ENCODE data around the gene IFNA8. TPM values are rescaled to one million over a fixed set of nuclear protein-coding genes. Genes with fewer than 3 reads are reported as not detected.
"Not testable (repeated sequence)": the region's sequence is repeated elsewhere in the genome, so short reads cannot be mapped to it uniquely, and the experiment has no call there.

The IFNA8 gene
- total and polyA plus RNA-seq, 2 experiments from 2014 or later = not detected

DNA sequence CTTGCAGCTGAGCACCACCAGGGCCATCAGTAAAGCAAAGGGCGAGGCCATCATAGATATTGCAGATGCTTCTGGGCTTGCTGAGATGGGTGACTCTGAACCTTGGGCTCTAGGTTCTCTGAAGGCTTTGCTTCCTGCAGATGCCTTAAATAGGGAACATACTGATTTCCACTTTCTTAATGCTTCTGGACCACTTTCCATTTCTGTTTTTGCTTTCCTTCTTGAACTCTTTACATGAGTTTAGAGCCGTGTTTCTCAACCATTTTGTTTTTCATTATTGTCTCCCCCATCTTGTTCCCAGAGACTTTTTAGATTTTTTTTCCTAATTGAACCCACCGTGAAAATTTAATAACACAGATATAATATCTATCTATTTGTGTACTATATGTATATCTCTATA lies 41.0 kb upstream of the IFNA8 start, which contains the start of gene IFNA13:
IFNA13 (minus strand) TSS at position 101 of the 400 bp plus-strand sequence; CDS start at position 54, 47 bp downstream.
- H3F3A ChIP-seq (replicated peaks; ENCODE audit: low read depth) = no peaks in the 10 kb centered on the region
- H3K4me1 ChIP-seq (ENCODE audit: insufficient read depth) = no peaks in the 10 kb centered on the region
- no peaks in the 10 kb centered on the region; the same call in 1 of the 3 replicates for H3K4me1 Mint-ChIP-seq
- H4K20me1 ChIP-seq (replicated peaks; ENCODE audit: insufficient read depth) = no peaks in the 10 kb centered on the region
- H3K4me2 ChIP-seq = no peak within 1 kb of the TSS
- no peaks in the 10 kb centered on the region for H3K79me2 ChIP-seq (replicated peaks; ENCODE audit: insufficient read depth)
- no peak within 1 kb of the TSS for H2AFZ ChIP-seq
- no peak within 1 kb of the TSS for H3K27ac ChIP-seq (ENCODE audit: low read depth)
- H3K36me3 Mint-ChIP-seq (ENCODE audit: low read depth) = no peaks in the 10 kb centered on the region
- no peak within 1 kb of the TSS for H3K4me3 Mint-ChIP-seq
- DNase-seq (ENCODE audit: low spot score) (no peak), ATAC-seq (no peak)
- no peaks in the 10 kb centered on the region for H3K27me3 ChIP-seq (ENCODE audit: insufficient read depth)
- no peak within 1 kb of the TSS for H3K4me3 ChIP-seq
- TF ChIP-seq STAT1 (IDR thresholded peaks at IDR 0.05; ENCODE audit: unreplicated experiment) = no peak
- no peak for TF ChIP-seq EZH2 (IDR thresholded peaks at IDR 0.05; ENCODE audit: low read depth, unreplicated experiment)
- no peak for TF ChIP-seq ZNF331 (CRISPR knock-in tag; IDR thresholded peaks at IDR 0.05; ENCODE audit: low read depth)
- TF ChIP-seq, protein P1, sequence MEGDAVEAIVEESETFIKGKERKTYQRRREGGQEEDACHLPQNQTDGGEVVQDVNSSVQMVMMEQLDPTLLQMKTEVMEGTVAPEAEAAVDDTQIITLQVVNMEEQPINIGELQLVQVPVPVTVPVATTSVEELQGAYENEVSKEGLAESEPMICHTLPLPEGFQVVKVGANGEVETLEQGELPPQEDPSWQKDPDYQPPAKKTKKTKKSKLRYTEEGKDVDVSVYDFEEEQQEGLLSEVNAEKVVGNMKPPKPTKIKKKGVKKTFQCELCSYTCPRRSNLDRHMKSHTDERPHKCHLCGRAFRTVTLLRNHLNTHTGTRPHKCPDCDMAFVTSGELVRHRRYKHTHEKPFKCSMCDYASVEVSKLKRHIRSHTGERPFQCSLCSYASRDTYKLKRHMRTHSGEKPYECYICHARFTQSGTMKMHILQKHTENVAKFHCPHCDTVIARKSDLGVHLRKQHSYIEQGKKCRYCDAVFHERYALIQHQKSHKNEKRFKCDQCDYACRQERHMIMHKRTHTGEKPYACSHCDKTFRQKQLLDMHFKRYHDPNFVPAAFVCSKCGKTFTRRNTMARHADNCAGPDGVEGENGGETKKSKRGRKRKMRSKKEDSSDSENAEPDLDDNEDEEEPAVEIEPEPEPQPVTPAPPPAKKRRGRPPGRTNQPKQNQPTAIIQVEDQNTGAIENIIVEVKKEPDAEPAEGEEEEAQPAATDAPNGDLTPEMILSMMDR (conservative IDR thresholded peaks at IDR 0.05; ENCODE audit: low read depth in 2 of 2) = no peak
- H3K27me3 Mint-ChIP-seq (ENCODE audit: insufficient read depth, low read depth, poor library complexity) = peaks cover 2% of the 10 kb centered on the region
- no peak within 1 kb of the TSS for H3K27ac Mint-ChIP-seq
- no peaks in the 10 kb centered on the region for H3K9me3 Mint-ChIP-seq
- no peaks in the 10 kb centered on the region for H3K36me3 ChIP-seq (ENCODE audit: insufficient read depth)
- H3K9me2 ChIP-seq (ENCODE audit: insufficient read depth) = 0 out of 2 replicates have a peak, but pooled peaks cover 3% of the 10 kb centered on the region

DNA sequence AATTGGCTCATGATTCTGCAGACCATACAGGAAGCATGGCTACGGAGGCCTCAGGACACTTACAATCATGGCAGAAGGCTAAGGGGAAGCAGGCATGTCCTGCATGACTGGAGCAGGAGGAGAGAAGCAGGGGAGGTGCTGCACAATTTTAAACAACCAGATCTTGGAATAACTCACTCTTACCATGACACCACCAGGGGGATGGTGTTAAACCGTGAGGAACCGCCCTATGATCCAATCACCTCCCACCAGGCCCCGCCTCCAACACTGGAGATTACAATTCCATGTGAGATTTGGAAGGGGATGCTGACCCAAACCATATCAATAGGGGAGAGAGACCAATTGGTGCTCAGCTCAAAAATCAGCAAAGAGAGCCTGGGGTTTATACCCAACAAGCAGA lies 37.5 kb upstream of the IFNA8 start:
- not testable (repeated sequence) for H3K4me1 ChIP-seq (ENCODE audit: insufficient read depth); DNase-seq (ENCODE audit: low spot score); H3K9me2 ChIP-seq (ENCODE audit: insufficient read depth); H4K20me1 ChIP-seq (replicated peaks; ENCODE audit: insufficient read depth); H3K79me2 ChIP-seq (replicated peaks; ENCODE audit: insufficient read depth); H3K4me3 Mint-ChIP-seq; H3K27me3 ChIP-seq (ENCODE audit: insufficient read depth); H3K36me3 ChIP-seq (ENCODE audit: insufficient read depth); H3K4me1 Mint-ChIP-seq; H3K9me3 Mint-ChIP-seq; H3K27ac Mint-ChIP-seq; H3F3A ChIP-seq (replicated peaks; ENCODE audit: low read depth); H2AFZ ChIP-seq; H3K27ac ChIP-seq (ENCODE audit: low read depth); H3K36me3 Mint-ChIP-seq (ENCODE audit: low read depth); H3K27me3 Mint-ChIP-seq (ENCODE audit: insufficient read depth, low read depth, poor library complexity); H3K4me3 ChIP-seq; H3K4me2 ChIP-seq
- ATAC-seq = peak; percentile 58

DNA sequence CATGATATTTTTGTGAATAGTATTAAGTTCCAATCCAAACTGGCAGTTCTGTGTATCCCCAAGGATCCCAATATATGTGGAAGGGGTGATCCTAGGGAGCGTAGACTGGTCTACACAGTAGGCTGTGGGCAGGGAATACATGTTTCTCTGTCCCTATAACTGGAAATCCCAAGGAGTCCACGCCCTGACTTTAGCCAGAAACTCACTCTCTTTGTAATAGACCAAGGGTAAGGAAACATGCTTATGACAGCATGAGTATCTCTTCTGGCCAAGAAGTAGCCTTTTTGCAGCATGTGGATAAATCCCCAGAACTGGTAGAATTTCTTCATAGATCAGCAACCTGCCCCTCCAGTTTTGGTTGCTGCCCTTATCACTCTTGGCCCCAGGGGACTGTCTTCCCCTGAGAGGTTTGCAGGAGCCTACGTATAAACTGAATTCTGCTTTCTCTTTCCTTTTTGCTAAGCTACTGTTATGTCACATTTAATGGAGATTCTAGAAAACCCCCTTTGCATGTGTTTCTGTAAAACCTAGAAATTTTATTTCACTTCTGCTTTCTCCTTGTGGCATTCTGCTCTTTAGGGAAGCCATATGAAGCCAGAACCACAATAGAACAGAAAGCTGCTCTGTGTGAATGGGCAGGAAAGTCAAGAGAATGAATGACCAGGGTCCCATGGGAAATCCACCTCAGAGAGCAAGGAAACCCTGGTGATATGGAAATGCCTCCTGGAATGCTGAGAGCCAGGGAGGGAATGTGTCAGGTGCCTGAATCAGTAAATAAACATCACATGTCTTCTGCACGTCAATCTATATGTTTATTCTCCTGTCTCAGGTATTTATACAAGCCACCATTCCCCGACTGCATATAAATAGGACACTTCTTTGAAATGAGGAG lies 27.2 kb upstream of the IFNA8 start:
- peak overlapping the region; percentile 47; the same call in 1 of the 2 replicates for H3K27ac ChIP-seq (ENCODE audit: low read depth)
- peak; percentile 97 for ATAC-seq
- no peak overlapping the region for H3K4me3 Mint-ChIP-seq
- no peaks in the 10 kb centered on the region for H3K27me3 Mint-ChIP-seq (ENCODE audit: insufficient read depth, low read depth, poor library complexity)
- H4K20me1 ChIP-seq (replicated peaks; ENCODE audit: insufficient read depth) = no peaks in the 10 kb centered on the region
- H3K4me1 Mint-ChIP-seq = peaks cover 18% of the 10 kb centered on the region; the same call in 2 of the 3 replicates
- 0 out of 2 replicates have a peak, but pooled peaks cover 8% of the 10 kb centered on the region for H3K4me1 ChIP-seq (ENCODE audit: insufficient read depth)
- H3F3A ChIP-seq (replicated peaks; ENCODE audit: low read depth) = no peaks in the 10 kb centered on the region
- no peak overlapping the region; the same call in 1 of the 2 replicates for H3K4me2 ChIP-seq
- DNase-seq (ENCODE audit: low spot score) = peak; percentile 69
- H3K79me2 ChIP-seq (replicated peaks; ENCODE audit: insufficient read depth) = no peaks in the 10 kb centered on the region
- H2AFZ ChIP-seq = no peak overlapping the region
- no peaks in the 10 kb centered on the region for H3K9me3 Mint-ChIP-seq
- H3K36me3 Mint-ChIP-seq (ENCODE audit: low read depth) = no peaks in the 10 kb centered on the region
- H3K36me3 ChIP-seq (ENCODE audit: insufficient read depth) = no peaks in the 10 kb centered on the region
- H3K4me3 ChIP-seq = no peak overlapping the region
- H3K27me3 ChIP-seq (ENCODE audit: insufficient read depth) = no peaks in the 10 kb centered on the region
- no peak overlapping the region for H3K27ac Mint-ChIP-seq
- H3K9me2 ChIP-seq (ENCODE audit: insufficient read depth) = no peaks in the 10 kb centered on the region
- TF ChIP-seq ZNF114 (CRISPR knock-in tag; IDR thresholded peaks at IDR 0.05) (no peak), ZNF331 (CRISPR knock-in tag; IDR thresholded peaks at IDR 0.05; ENCODE audit: low read depth) (no peak), POLR2AphosphoS5 (IDR thresholded peaks at IDR 0.05; ENCODE audit: low read depth) (no peak)
- TF ChIP-seq, protein P1 (conservative IDR thresholded peaks at IDR 0.05; ENCODE audit: low read depth in 2 of 2) = no peak
- TF ChIP-seq, protein P2, sequence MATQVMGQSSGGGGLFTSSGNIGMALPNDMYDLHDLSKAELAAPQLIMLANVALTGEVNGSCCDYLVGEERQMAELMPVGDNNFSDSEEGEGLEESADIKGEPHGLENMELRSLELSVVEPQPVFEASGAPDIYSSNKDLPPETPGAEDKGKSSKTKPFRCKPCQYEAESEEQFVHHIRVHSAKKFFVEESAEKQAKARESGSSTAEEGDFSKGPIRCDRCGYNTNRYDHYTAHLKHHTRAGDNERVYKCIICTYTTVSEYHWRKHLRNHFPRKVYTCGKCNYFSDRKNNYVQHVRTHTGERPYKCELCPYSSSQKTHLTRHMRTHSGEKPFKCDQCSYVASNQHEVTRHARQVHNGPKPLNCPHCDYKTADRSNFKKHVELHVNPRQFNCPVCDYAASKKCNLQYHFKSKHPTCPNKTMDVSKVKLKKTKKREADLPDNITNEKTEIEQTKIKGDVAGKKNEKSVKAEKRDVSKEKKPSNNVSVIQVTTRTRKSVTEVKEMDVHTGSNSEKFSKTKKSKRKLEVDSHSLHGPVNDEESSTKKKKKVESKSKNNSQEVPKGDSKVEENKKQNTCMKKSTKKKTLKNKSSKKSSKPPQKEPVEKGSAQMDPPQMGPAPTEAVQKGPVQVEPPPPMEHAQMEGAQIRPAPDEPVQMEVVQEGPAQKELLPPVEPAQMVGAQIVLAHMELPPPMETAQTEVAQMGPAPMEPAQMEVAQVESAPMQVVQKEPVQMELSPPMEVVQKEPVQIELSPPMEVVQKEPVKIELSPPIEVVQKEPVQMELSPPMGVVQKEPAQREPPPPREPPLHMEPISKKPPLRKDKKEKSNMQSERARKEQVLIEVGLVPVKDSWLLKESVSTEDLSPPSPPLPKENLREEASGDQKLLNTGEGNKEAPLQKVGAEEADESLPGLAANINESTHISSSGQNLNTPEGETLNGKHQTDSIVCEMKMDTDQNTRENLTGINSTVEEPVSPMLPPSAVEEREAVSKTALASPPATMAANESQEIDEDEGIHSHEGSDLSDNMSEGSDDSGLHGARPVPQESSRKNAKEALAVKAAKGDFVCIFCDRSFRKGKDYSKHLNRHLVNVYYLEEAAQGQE (IDR thresholded peaks at IDR 0.05; ENCODE audit: unreplicated experiment) = no peak
- TF ChIP-seq, protein P3, sequence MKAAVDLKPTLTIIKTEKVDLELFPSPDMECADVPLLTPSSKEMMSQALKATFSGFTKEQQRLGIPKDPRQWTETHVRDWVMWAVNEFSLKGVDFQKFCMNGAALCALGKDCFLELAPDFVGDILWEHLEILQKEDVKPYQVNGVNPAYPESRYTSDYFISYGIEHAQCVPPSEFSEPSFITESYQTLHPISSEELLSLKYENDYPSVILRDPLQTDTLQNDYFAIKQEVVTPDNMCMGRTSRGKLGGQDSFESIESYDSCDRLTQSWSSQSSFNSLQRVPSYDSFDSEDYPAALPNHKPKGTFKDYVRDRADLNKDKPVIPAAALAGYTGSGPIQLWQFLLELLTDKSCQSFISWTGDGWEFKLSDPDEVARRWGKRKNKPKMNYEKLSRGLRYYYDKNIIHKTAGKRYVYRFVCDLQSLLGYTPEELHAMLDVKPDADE (IDR thresholded peaks at IDR 0.05) = no peak

Measured in GM23338 (cell line).